ENCODE data around the gene MYH4. TPM values are rescaled to one million over a fixed set of nuclear protein-coding genes. Genes with fewer than 3 reads are reported as not detected.

The MYH4 gene
- total and polyA plus RNA-seq, 2 donors (not counting 1 experiment from before 2014, with no cell fraction given): not detected

- no peak for DNase-seq (ENCODE audit: low read depth in 2 of 2)
- no peaks in the 10 kb centered on the region for H3K9me3 ChIP-seq (ENCODE audit: control insufficient read depth, insufficient read depth, low read depth, low read length)
- no peak overlapping the region for H3K9ac ChIP-seq (ENCODE audit: insufficient read depth, low read length)
- no peaks in the 10 kb centered on the region for H3K36me3 ChIP-seq (ENCODE audit: control insufficient read depth, insufficient read depth, low read length)
- no peaks in the 10 kb centered on the region for H3K4me1 ChIP-seq (ENCODE audit: control insufficient read depth, extremely low read depth, insufficient read depth, low read length)
- H3K27ac ChIP-seq (ENCODE audit: insufficient read depth, low read length): no peak overlapping the region
- H3K4me2 ChIP-seq (ENCODE audit: extremely low read depth, insufficient read depth, low read length): no peak overlapping the region
- no peak overlapping the region for H3K4me3 ChIP-seq (replicated peaks in 1 of 4; ENCODE audit: control extremely low read depth in 1 of 4, insufficient read depth in 1 of 4, low read depth in 3 of 4, low read length in 4 of 4)
- no peaks in the 10 kb centered on the region for H4K20me1 ChIP-seq (ENCODE audit: control insufficient read depth, extremely low read depth, insufficient read depth, low read length)
- no peaks in the 10 kb centered on the region for H3K27me3 ChIP-seq (ENCODE audit: control insufficient read depth, insufficient read depth, low read length)
- no peaks in the 10 kb centered on the region for H3K79me2 ChIP-seq (ENCODE audit: control insufficient read depth, insufficient read depth, low read length)
- no peak for TF ChIP-seq EZH2 (IDR thresholded peaks at IDR 0.05; ENCODE audit: low read length, missing control alignments)
- TF ChIP-seq CTCF (conservative IDR thresholded peaks at IDR 0.05 in 1 of 2, IDR thresholded peaks at IDR 0.05 in 1 of 2; ENCODE audit: low read depth in 1 of 2, low read length in 2 of 2): no peak
- H2AFZ ChIP-seq (ENCODE audit: low read length): no peak overlapping the region
Measured at GRCh38 chr17:10516065-10516464, 46.7 kb upstream of the MYH4 start.

- no peaks in the 10 kb centered on the region for H4K20me1 ChIP-seq (ENCODE audit: control insufficient read depth, extremely low read depth, insufficient read depth, low read length)
- no peaks in the 10 kb centered on the region for H3K79me2 ChIP-seq (ENCODE audit: control insufficient read depth, insufficient read depth, low read length)
- H3K4me1 ChIP-seq (ENCODE audit: control insufficient read depth, extremely low read depth, insufficient read depth, low read length): no peaks in the 10 kb centered on the region
- no peak overlapping the region for H3K27ac ChIP-seq (ENCODE audit: insufficient read depth, low read length)
- no peak overlapping the region for H3K9ac ChIP-seq (ENCODE audit: insufficient read depth, low read length)
- H3K4me2 ChIP-seq (ENCODE audit: extremely low read depth, insufficient read depth, low read length): no peak overlapping the region
- H3K4me3 ChIP-seq (replicated peaks in 1 of 4; ENCODE audit: control extremely low read depth in 1 of 4, insufficient read depth in 1 of 4, low read depth in 3 of 4, low read length in 4 of 4): no peak overlapping the region
- no peak overlapping the region for H2AFZ ChIP-seq (ENCODE audit: low read length)
- no peak for DNase-seq (ENCODE audit: low read depth in 2 of 2)
- no peaks in the 10 kb centered on the region for H3K36me3 ChIP-seq (ENCODE audit: control insufficient read depth, insufficient read depth, low read length)
- TF ChIP-seq CTCF (conservative IDR thresholded peaks at IDR 0.05 in 1 of 2, IDR thresholded peaks at IDR 0.05 in 1 of 2; ENCODE audit: low read depth in 1 of 2, low read length in 2 of 2): no peak
- TF ChIP-seq EZH2 (IDR thresholded peaks at IDR 0.05; ENCODE audit: low read length, missing control alignments): no peak
- no peaks in the 10 kb centered on the region for H3K9me3 ChIP-seq (ENCODE audit: control insufficient read depth, insufficient read depth, low read depth, low read length)
- no peaks in the 10 kb centered on the region for H3K27me3 ChIP-seq (ENCODE audit: control insufficient read depth, insufficient read depth, low read length)
Measured at GRCh38 chr17:10513299-10514067, 44.1 kb upstream of the MYH4 start.

- no peaks in the 10 kb centered on the region for H3K4me1 ChIP-seq (ENCODE audit: control insufficient read depth, extremely low read depth, insufficient read depth, low read length)
- no peak for TF ChIP-seq EZH2 (IDR thresholded peaks at IDR 0.05; ENCODE audit: low read length, missing control alignments)
- TF ChIP-seq CTCF (conservative IDR thresholded peaks at IDR 0.05 in 1 of 2, IDR thresholded peaks at IDR 0.05 in 1 of 2; ENCODE audit: low read depth in 1 of 2, low read length in 2 of 2): no peak
- H3K27ac ChIP-seq (ENCODE audit: insufficient read depth, low read length): no peak overlapping the region
- no peak overlapping the region for H3K4me2 ChIP-seq (ENCODE audit: extremely low read depth, insufficient read depth, low read length)
- H4K20me1 ChIP-seq (ENCODE audit: control insufficient read depth, extremely low read depth, insufficient read depth, low read length): no peaks in the 10 kb centered on the region
- H3K9ac ChIP-seq (ENCODE audit: insufficient read depth, low read length): no peak overlapping the region
- no peak for DNase-seq (ENCODE audit: low read depth in 2 of 2)
- H2AFZ ChIP-seq (ENCODE audit: low read length): no peak overlapping the region
- H3K4me3 ChIP-seq (replicated peaks in 1 of 4; ENCODE audit: control extremely low read depth in 1 of 4, insufficient read depth in 1 of 4, low read depth in 3 of 4, low read length in 4 of 4): no peak overlapping the region
- H3K27me3 ChIP-seq (ENCODE audit: control insufficient read depth, insufficient read depth, low read length): no peaks in the 10 kb centered on the region
- no peaks in the 10 kb centered on the region for H3K9me3 ChIP-seq (ENCODE audit: control insufficient read depth, insufficient read depth, low read depth, low read length)
- H3K79me2 ChIP-seq (ENCODE audit: control insufficient read depth, insufficient read depth, low read length): no peaks in the 10 kb centered on the region
- H3K36me3 ChIP-seq (ENCODE audit: control insufficient read depth, insufficient read depth, low read length): no peaks in the 10 kb centered on the region
Measured at GRCh38 chr17:10512856-10513255, 43.5 kb upstream of the MYH4 start.

Data from fibroblast of lung (primary cell).